ENCODE data around the gene FCRL6.

FCRL6 gene

DNA sequence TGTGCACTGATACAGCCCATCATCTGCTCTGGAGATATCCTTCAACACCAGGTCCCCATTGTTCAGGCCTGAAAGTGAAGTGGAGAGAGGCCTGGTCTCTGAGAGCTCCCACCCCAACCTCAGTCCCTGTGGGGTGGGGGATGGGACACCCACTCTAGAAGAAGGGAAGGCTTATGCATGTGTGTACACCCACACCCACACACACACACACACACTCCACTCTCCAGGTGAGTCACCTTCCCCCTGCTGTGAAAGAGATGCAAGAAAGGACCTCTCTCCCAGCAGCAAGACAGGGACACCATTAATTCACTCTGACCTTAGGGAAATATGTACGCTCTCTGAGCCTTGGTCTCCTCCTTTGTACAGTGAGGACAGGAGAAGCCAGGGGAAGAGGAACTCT is 54.4 kb downstream of the FCRL6 start:
- no peaks in the 10 kb centered on the region for H3K36me3 ChIP-seq
- H3K27ac ChIP-seq, result no peak overlapping the region
- no peak overlapping the region for H3K9ac ChIP-seq
- H3K4me1 ChIP-seq, result peaks cover 0 to 10% (median 0%) of the 10 kb centered on the region in 10 experiments; a peak in 3 of 20 replicates
- H3K27me3 ChIP-seq, result peaks cover 19 to 44% (median 41%) of the 10 kb centered on the region in 11 experiments; a peak in 21 of 22 replicates
- H3K9me3 ChIP-seq (replicated peaks in 1 of 11), result no peaks in the 10 kb centered on the region
- H4K20me1 ChIP-seq, result no peaks in the 10 kb centered on the region
- no peak overlapping the region for H3K4me2 ChIP-seq
- TF ChIP-seq Cebpa-rat (IDR thresholded peaks at IDR 0.05), result no peak
- no peak overlapping the region for H3K4me3 ChIP-seq

- no peaks in the 10 kb centered on the region for H3K9me3 ChIP-seq (replicated peaks in 1 of 11)
- H3K27ac ChIP-seq, result no peak overlapping the region
- H3K27me3 ChIP-seq, result peaks cover 19 to 38% (median 34%) of the 10 kb centered on the region in 11 experiments; a peak in 21 of 22 replicates
- no peak overlapping the region for H3K4me2 ChIP-seq
- H3K36me3 ChIP-seq, result no peaks in the 10 kb centered on the region
- H3K4me1 ChIP-seq, result peaks cover 0 to 5% (median 0%) of the 10 kb centered on the region in 10 experiments; a peak in 1 of 20 replicates
- H3K4me3 ChIP-seq, result no peak overlapping the region
- TF ChIP-seq Cebpa-rat (IDR thresholded peaks at IDR 0.05), result no peak
- H4K20me1 ChIP-seq, result no peaks in the 10 kb centered on the region
- H3K9ac ChIP-seq, result no peak overlapping the region
Measured at GRCh38 chr1:159857889-159858288, 55.7 kb downstream of the FCRL6 start.

DNA sequence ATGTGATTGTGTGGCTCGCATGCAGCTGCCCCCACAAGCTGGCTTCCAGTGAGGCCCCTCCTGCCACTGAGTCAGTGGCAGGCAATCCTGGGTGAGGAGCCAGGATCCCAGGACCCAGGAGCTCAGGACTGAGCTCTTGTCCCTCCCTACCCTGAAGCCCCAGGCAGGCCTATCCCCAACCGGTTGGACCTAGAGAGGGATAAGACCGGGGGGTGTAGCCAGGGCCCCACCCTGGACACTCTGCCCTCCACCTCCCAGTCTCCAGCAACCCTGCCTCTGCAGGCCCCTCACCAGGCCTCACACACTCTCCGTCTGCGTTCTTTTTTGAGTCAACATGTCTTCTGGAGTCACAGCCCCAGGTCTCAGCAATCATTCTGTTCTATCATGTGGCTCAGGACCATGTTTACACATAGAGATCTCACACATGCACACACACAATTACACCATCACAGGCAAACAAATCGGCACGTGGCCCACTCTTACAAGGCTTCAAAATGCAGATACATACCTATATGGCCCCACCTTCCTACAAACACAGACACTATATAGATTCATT is 57.7 kb downstream of the FCRL6 start:
- no peaks in the 10 kb centered on the region for H4K20me1 ChIP-seq

DNA sequence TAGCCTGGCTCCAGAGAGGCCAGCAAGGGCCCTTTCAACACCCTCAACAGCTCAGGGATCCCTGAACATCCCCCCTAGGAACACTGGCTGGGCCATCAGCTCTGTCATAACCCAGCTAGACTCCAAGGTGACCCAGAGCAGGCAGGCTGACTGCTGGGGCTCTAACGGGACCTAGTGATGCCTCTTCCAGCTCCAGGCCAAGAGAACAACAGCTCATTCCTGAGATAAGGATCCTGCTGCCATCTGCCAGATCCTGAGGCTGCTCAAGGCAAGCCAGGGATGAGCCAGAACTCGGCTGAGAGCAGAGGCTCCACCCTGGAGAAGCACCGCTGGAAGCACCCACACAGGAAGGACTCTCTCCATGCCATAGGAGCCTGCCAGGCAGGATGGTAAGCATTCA is 58.3 kb downstream of the FCRL6 start:
- no peaks in the 10 kb centered on the region for H3K9me3 ChIP-seq (replicated peaks in 1 of 11)
- no peak overlapping the region for H3K4me3 ChIP-seq
- no peak overlapping the region for H3K9ac ChIP-seq
- H3K27ac ChIP-seq, result no peak overlapping the region
- peaks cover 4 to 12% (median 9%) of the 10 kb centered on the region in 11 experiments; a peak in 20 of 22 replicates for H3K27me3 ChIP-seq
- H3K4me2 ChIP-seq, result no peak overlapping the region
- no peak for TF ChIP-seq Cebpa-rat (IDR thresholded peaks at IDR 0.05)
- no peaks in the 10 kb centered on the region for H4K20me1 ChIP-seq
- H3K4me1 ChIP-seq, result peaks cover 0 to 3% (median 0%) of the 10 kb centered on the region in 10 experiments; a peak in 1 of 20 replicates
- H3K36me3 ChIP-seq, result no peaks in the 10 kb centered on the region

More for the DNA sequence above, 57.7 kb downstream of the FCRL6 start:
- TF ChIP-seq Cebpa-rat (IDR thresholded peaks at IDR 0.05), result no peak
- Histone ChIP-seq H3K9ac (no peak overlapping the region), H3K27me3 (peaks cover 10 to 18% (median 15%) of the 10 kb centered on the region in 11 experiments; a peak in 21 of 22 replicates), H3K27ac (no peak overlapping the region), H3K36me3 (no peaks in the 10 kb centered on the region), H3K4me3 (no peak overlapping the region), H3K9me3 (replicated peaks in 1 of 11) (no peaks in the 10 kb centered on the region), H3K4me2 (no peak overlapping the region), H3K4me1 (peaks cover 0 to 4% (median 0%) of the 10 kb centered on the region in 10 experiments; a peak in 1 of 20 replicates)

- Histone ChIP-seq H3K4me1 (peaks cover 0 to 3% (median 0%) of the 10 kb centered on the region in 10 experiments; a peak in 1 of 20 replicates), H4K20me1 (no peaks in the 10 kb centered on the region), H3K27me3 (peaks cover 0 to 4% (median 1%) of the 10 kb centered on the region in 11 experiments; a peak in 9 of 22 replicates), H3K36me3 (no peaks in the 10 kb centered on the region), H3K9me3 (replicated peaks in 1 of 11) (no peaks in the 10 kb centered on the region), H3K4me3 (no peak overlapping the region), H3K27ac (no peak overlapping the region), H3K4me2 (no peak overlapping the region), H3K9ac (no peak overlapping the region)
- no peak for TF ChIP-seq Cebpa-rat (IDR thresholded peaks at IDR 0.05)
Measured at GRCh38 chr1:159861218-159861617, 59.1 kb downstream of the FCRL6 start.

GRCh38 chr1:159862031-159862430 is 59.9 kb downstream of the FCRL6 start:
- TF ChIP-seq Cebpa-rat (IDR thresholded peaks at IDR 0.05), result no peak
- no peak overlapping the region for H3K4me3 ChIP-seq
- H3K9me3 ChIP-seq (replicated peaks in 1 of 11), result no peaks in the 10 kb centered on the region

DNA sequence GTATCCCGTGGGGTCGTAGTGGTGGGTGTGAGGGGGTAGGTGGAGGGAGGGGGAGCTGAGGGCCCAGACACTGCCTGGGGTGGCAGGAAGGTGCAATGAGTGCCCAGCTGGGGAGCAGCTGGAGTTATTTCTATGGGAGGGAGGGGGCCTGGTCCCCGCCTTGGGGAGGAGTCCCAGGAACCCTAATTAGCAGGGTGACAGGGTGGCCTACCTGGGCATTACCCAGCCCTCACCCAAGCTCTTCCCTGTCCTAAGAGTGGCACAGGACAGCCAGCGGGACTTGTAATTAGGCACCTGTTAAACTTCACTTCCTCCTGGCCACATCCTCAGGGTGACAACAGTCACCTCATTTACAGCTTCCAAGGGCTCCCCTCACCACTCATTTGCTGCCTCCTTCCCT is 60.4 kb downstream of the FCRL6 start, which contains the start of gene VSIG8:
Gene VSIG8 (minus strand): TSS at position 101 of the 400 bp plus-strand sequence. CDS start 136 bp downstream, outside the sequence.
- Histone ChIP-seq H3K9ac (no peak within 1 kb of the TSS), H3K4me1 (peaks cover 0 to 3% (median 0%) of the 10 kb centered on the region in 10 experiments; a peak in 1 of 20 replicates), H4K20me1 (no peaks in the 10 kb centered on the region), H3K27me3 (no peaks in the 10 kb centered on the region), H3K4me3 (no peak within 1 kb of the TSS), H3K27ac (no peak within 1 kb of the TSS), H3K4me2 (no peak within 1 kb of the TSS), H3K36me3 (no peaks in the 10 kb centered on the region), H3K9me3 (replicated peaks in 1 of 11) (no peaks in the 10 kb centered on the region)
- no peak for TF ChIP-seq Cebpa-rat (IDR thresholded peaks at IDR 0.05)

More at GRCh38 chr1:159862031-159862430, 59.9 kb downstream of the FCRL6 start:
- H3K4me2 ChIP-seq, result no peak overlapping the region
- H3K27me3 ChIP-seq, result no peaks in the 10 kb centered on the region
- H3K27ac ChIP-seq, result no peak overlapping the region
- H4K20me1 ChIP-seq, result no peaks in the 10 kb centered on the region
- H3K9ac ChIP-seq, result no peak overlapping the region
- H3K36me3 ChIP-seq, result no peaks in the 10 kb centered on the region
- peaks cover 0 to 3% (median 0%) of the 10 kb centered on the region in 10 experiments; a peak in 1 of 20 replicates for H3K4me1 ChIP-seq

DNA sequence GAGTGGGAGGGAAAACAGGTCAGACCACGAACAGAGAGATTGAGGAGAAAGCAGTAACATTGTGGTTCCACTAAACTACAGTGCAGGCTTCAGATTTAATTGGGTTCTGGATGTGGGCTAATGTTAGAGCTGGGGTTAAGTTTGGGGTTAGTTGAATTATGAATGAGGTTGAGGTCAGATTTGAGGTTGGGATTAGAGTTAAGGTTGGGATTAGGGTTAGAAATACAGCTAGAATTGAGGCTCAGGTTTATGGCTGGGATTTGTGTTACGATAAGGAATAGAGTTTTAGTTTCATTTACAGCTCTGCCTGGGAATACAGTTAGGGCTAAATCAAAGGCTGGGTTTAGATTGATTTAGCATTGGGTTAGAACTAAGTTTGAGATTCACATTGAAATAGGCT is 62.1 kb downstream of the FCRL6 start:
- Histone ChIP-seq H3K4me3 (no peak overlapping the region), H3K4me2 (no peak overlapping the region), H3K9ac (no peak overlapping the region), H4K20me1 (no peaks in the 10 kb centered on the region), H3K4me1 (peaks cover 0 to 8% (median 4%) of the 10 kb centered on the region in 10 experiments; a peak in 10 of 20 replicates), H3K36me3 (no peaks in the 10 kb centered on the region), H3K27ac (no peak overlapping the region), H3K9me3 (replicated peaks in 1 of 11) (no peaks in the 10 kb centered on the region), H3K27me3 (no peaks in the 10 kb centered on the region)
- TF ChIP-seq Cebpa-rat (IDR thresholded peaks at IDR 0.05), result no peak
